ENCODE measurements around the gene RHOC. TPM values are rescaled to one million over a fixed set of nuclear protein-coding genes. Genes with fewer than 3 reads are reported as not detected.
A peak's percentile ranks its signal among the peaks of the same experiment; 100 is the strongest.

The RHOC gene
- total RNA-seq, 1 donor from 2014 or later = 285 TPM

- DNase-seq (ENCODE audit: extremely low spot score, unreplicated experiment) = no peak
- Mint-ChIP-seq H3K4me1 (ENCODE audit: unreplicated experiment) (peaks cover 79% of the 10 kb centered on the region), H3K36me3 (ENCODE audit: unreplicated experiment) (peaks cover 20% of the 10 kb centered on the region), H3K27me3 (ENCODE audit: unreplicated experiment) (no peaks in the 10 kb centered on the region), H3K9me3 (ENCODE audit: unreplicated experiment) (no peaks in the 10 kb centered on the region), H3K4me3 (ENCODE audit: unreplicated experiment) (no peak overlapping the region), H3K27ac (ENCODE audit: unreplicated experiment) (peak overlapping the region; percentile 95)
- TF ChIP-seq CTCF (IDR thresholded peaks at IDR 0.05) = no peak
Observed at GRCh38 chr1:112703706-112704105, 3.2 kb downstream of the RHOC start.

GRCh38 chr1:112702420-112703261, 4.3 kb downstream of the RHOC start:
- Mint-ChIP-seq H3K27me3 (ENCODE audit: unreplicated experiment) (no peaks in the 10 kb centered on the region), H3K4me3 (ENCODE audit: unreplicated experiment) (peak overlapping the region; percentile 22), H3K9me3 (ENCODE audit: unreplicated experiment) (no peaks in the 10 kb centered on the region), H3K27ac (ENCODE audit: unreplicated experiment) (peak overlapping the region; percentile 96), H3K36me3 (ENCODE audit: unreplicated experiment) (peaks cover 22% of the 10 kb centered on the region), H3K4me1 (ENCODE audit: unreplicated experiment) (peaks cover 75% of the 10 kb centered on the region)
- TF ChIP-seq CTCF (IDR thresholded peaks at IDR 0.05) = no peak
- no peak for DNase-seq (ENCODE audit: extremely low spot score, unreplicated experiment)

- Mint-ChIP-seq H3K4me3 (ENCODE audit: unreplicated experiment) (peak overlapping the region; percentile 24), H3K27ac (ENCODE audit: unreplicated experiment) (peak overlapping the region; percentile 96), H3K36me3 (ENCODE audit: unreplicated experiment) (peaks cover 22% of the 10 kb centered on the region), H3K4me1 (ENCODE audit: unreplicated experiment) (peaks cover 72% of the 10 kb centered on the region), H3K27me3 (ENCODE audit: unreplicated experiment) (no peaks in the 10 kb centered on the region), H3K9me3 (ENCODE audit: unreplicated experiment) (no peaks in the 10 kb centered on the region)
- no peak for TF ChIP-seq CTCF (IDR thresholded peaks at IDR 0.05)
- no peak for DNase-seq (ENCODE audit: extremely low spot score, unreplicated experiment)
Observed at GRCh38 chr1:112702067-112702395, 4.9 kb downstream of the RHOC start.

GRCh38 chr1:112701227-112702066, 5.5 kb downstream of the RHOC start:
- Mint-ChIP-seq H3K9me3 (ENCODE audit: unreplicated experiment) (no peaks in the 10 kb centered on the region), H3K4me3 (ENCODE audit: unreplicated experiment) (peak overlapping the region; percentile 26), H3K4me1 (ENCODE audit: unreplicated experiment) (peaks cover 72% of the 10 kb centered on the region), H3K27me3 (ENCODE audit: unreplicated experiment) (no peaks in the 10 kb centered on the region), H3K36me3 (ENCODE audit: unreplicated experiment) (peaks cover 22% of the 10 kb centered on the region), H3K27ac (ENCODE audit: unreplicated experiment) (peak overlapping the region; percentile 96)
- TF ChIP-seq CTCF (IDR thresholded peaks at IDR 0.05) = no peak
- DNase-seq (ENCODE audit: extremely low spot score, unreplicated experiment) = peak; percentile 76
